SK-N-SH treated with all-trans-retinoic acid at 6 μM for 48 hours (cell line): ENCODE data around the gene TMEM222.

Experiments
- ATAC-seq: fragments of 200-7000 bp; cut with Tn5 transposase; 3 replicates; pipeline ENCODE4 v1.9.1; 2020; ENCODE audit warnings: mild to moderate bottlenecking, moderate library complexity
- ARNTL ChIP-seq: fragments of 450-650 bp; formaldehyde crosslinking; IDR thresholded peaks from 2 replicates; pipeline ENCODE4 v1.5.0; 2020; ENCODE audit warnings: low read depth, mild to moderate bottlenecking, moderate library complexity, borderline replicate concordance
- BACH2 ChIP-seq: fragments of 250-450 bp; sonication (Bioruptor Pico); IDR thresholded peaks from 2 replicates; pipeline ENCODE4 v1.9.0; 2021; ENCODE audit warnings: mild to moderate bottlenecking, borderline replicate concordance
- CSDC2 ChIP-seq: fragments of 250-450 bp; sonication (Bioruptor Pico); IDR thresholded peaks from 2 replicates; pipeline ENCODE4 v1.5.0; 2020; ENCODE audit warnings: mild to moderate bottlenecking, moderate library complexity
- ESRRG ChIP-seq: fragments of 250-450 bp; sonication (Bioruptor Pico); IDR thresholded peaks from 2 replicates; pipeline ENCODE4 v1.6.1; 2021; ENCODE audit warnings: mild to moderate bottlenecking
- POU6F1 ChIP-seq: fragments of 250-450 bp; sonication (Bioruptor Pico); IDR thresholded peaks from 2 replicates; pipeline ENCODE4 v1.8.0; 2021; ENCODE audit warnings: low read depth, mild to moderate bottlenecking, moderate library complexity, borderline replicate concordance
- PPARA ChIP-seq: fragments of 250-450 bp; sonication (Bioruptor Pico); IDR thresholded peaks from 2 replicates; pipeline ENCODE4 v1.5.0; 2020; ENCODE audit warnings: mild to moderate bottlenecking, borderline replicate concordance
- RARB ChIP-seq: fragments of 250-450 bp; sonication (Bioruptor Pico); IDR thresholded peaks from 2 replicates; pipeline ENCODE4 v1.8.0; 2021; ENCODE audit warnings: mild to moderate bottlenecking, moderate library complexity
- SNAI2 ChIP-seq: fragments of 250-450 bp; sonication (Bioruptor Pico); IDR thresholded peaks from 2 replicates; pipeline ENCODE4 v1.5.0; 2020; ENCODE audit warnings: mild to moderate bottlenecking, moderate library complexity
- TOX ChIP-seq: fragments of 250-450 bp; sonication (Bioruptor Pico); IDR thresholded peaks from 2 replicates; pipeline ENCODE4 v1.8.0; 2021; ENCODE audit warnings: mild to moderate bottlenecking, moderate library complexity, borderline replicate concordance
- ZC3H10 ChIP-seq: fragments of 250-450 bp; sonication (Bioruptor Pico); IDR thresholded peaks from 2 replicates; pipeline ENCODE4 v1.5.1; 2021; ENCODE audit warnings: mild to moderate bottlenecking, moderate library complexity
- ZFP3 ChIP-seq: fragments of 250-450 bp; sonication (Bioruptor Pico); IDR thresholded peaks from 2 replicates; pipeline ENCODE4 v1.5.0; 2020; ENCODE audit warnings: mild to moderate bottlenecking, moderate library complexity
- ZFP30 ChIP-seq: fragments of 450-650 bp; formaldehyde crosslinking; IDR thresholded peaks from 2 replicates; pipeline ENCODE4 v1.5.0; 2022; ENCODE audit warnings: mild to moderate bottlenecking, moderate library complexity
- ZNF565 ChIP-seq: fragments of 450-650 bp; formaldehyde crosslinking; conservative IDR thresholded peaks from 2 replicates; pipeline ENCODE4 v1.5.0; 2020; ENCODE audit warnings: low read depth, mild to moderate bottlenecking, moderate library complexity
- ZNF8 ChIP-seq: fragments of 450-650 bp; formaldehyde crosslinking; IDR thresholded peaks from 2 replicates; pipeline ENCODE4 v1.5.0; 2020; ENCODE audit warnings: mild to moderate bottlenecking, moderate library complexity
- TF ChIP-seq, protein P1 (sequence below): fragments of 250-450 bp; sonication (Bioruptor Pico); IDR thresholded peaks from 2 replicates; pipeline ENCODE4 v1.8.0; 2020; ENCODE audit warnings: mild to moderate bottlenecking, moderate library complexity, borderline replicate concordance
- TF ChIP-seq, protein P2 (sequence below): fragments of 250-450 bp; sonication (Bioruptor Pico); IDR thresholded peaks from 2 replicates; pipeline ENCODE4 v1.5.0; 2020; ENCODE audit warnings: mild to moderate bottlenecking, moderate library complexity

The TMEM222 gene

GRCh38 chr1:27331922-27332321 lies 10.0 kb downstream of the TMEM222 start:
- no peak for ATAC-seq
- TF ChIP-seq POU6F1 (CRISPR knock-in tag), result no peak
- no peak for TF ChIP-seq BACH2 (CRISPR knock-in tag)
- no peak for TF ChIP-seq SNAI2
- TF ChIP-seq PPARA (CRISPR knock-in tag), result no peak
- no peak for TF ChIP-seq ARNTL (CRISPR knock-in tag)
- no peak for TF ChIP-seq ZFP30 (CRISPR knock-in tag)
- no peak for TF ChIP-seq ZFP3 (CRISPR knock-in tag)
- TF ChIP-seq ZNF8 (CRISPR knock-in tag), result no peak
- TF ChIP-seq TOX (CRISPR knock-in tag), result no peak
- no peak for TF ChIP-seq RARB (CRISPR knock-in tag)

GRCh38 chr1:27332536-27333281 lies 10.7 kb downstream of the TMEM222 start:
- peak; percentile 91 for ATAC-seq
- no peak for TF ChIP-seq ZNF565
- TF ChIP-seq, protein P1, sequence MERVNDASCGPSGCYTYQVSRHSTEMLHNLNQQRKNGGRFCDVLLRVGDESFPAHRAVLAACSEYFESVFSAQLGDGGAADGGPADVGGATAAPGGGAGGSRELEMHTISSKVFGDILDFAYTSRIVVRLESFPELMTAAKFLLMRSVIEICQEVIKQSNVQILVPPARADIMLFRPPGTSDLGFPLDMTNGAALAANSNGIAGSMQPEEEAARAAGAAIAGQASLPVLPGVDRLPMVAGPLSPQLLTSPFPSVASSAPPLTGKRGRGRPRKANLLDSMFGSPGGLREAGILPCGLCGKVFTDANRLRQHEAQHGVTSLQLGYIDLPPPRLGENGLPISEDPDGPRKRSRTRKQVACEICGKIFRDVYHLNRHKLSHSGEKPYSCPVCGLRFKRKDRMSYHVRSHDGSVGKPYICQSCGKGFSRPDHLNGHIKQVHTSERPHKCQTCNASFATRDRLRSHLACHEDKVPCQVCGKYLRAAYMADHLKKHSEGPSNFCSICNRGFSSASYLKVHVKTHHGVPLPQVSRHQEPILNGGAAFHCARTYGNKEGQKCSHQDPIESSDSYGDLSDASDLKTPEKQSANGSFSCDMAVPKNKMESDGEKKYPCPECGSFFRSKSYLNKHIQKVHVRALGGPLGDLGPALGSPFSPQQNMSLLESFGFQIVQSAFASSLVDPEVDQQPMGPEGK (CRISPR knock-in tag), result no peak
- TF ChIP-seq BACH2 (CRISPR knock-in tag), result no peak
- TF ChIP-seq, protein P2, sequence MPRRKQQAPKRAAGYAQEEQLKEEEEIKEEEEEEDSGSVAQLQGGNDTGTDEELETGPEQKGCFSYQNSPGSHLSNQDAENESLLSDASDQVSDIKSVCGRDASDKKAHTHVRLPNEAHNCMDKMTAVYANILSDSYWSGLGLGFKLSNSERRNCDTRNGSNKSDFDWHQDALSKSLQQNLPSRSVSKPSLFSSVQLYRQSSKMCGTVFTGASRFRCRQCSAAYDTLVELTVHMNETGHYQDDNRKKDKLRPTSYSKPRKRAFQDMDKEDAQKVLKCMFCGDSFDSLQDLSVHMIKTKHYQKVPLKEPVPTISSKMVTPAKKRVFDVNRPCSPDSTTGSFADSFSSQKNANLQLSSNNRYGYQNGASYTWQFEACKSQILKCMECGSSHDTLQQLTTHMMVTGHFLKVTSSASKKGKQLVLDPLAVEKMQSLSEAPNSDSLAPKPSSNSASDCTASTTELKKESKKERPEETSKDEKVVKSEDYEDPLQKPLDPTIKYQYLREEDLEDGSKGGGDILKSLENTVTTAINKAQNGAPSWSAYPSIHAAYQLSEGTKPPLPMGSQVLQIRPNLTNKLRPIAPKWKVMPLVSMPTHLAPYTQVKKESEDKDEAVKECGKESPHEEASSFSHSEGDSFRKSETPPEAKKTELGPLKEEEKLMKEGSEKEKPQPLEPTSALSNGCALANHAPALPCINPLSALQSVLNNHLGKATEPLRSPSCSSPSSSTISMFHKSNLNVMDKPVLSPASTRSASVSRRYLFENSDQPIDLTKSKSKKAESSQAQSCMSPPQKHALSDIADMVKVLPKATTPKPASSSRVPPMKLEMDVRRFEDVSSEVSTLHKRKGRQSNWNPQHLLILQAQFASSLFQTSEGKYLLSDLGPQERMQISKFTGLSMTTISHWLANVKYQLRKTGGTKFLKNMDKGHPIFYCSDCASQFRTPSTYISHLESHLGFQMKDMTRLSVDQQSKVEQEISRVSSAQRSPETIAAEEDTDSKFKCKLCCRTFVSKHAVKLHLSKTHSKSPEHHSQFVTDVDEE (CRISPR knock-in tag), result no peak
- no peak for TF ChIP-seq ZFP30 (CRISPR knock-in tag)

- TF ChIP-seq ARNTL (CRISPR knock-in tag), result no peak
- TF ChIP-seq CSDC2 (CRISPR knock-in tag), result no peak
- TF ChIP-seq, protein P2 (CRISPR knock-in tag), result no peak
- no peak for TF ChIP-seq ESRRG
- no peak for TF ChIP-seq RARB (CRISPR knock-in tag)
- TF ChIP-seq, protein P1 (CRISPR knock-in tag), result no peak
- TF ChIP-seq ZC3H10 (CRISPR knock-in tag), result no peak
- no peak for TF ChIP-seq PPARA (CRISPR knock-in tag)
- TF ChIP-seq, all 23 proteins: peak for 0
- ATAC-seq, result no peak
These were observed 11.8 kb downstream of the TMEM222 start for GRCh38 chr1:27333717-27334279.
